ENCODE measurements around the gene RAB40B. TPM values are rescaled to one million over a fixed set of nuclear protein-coding genes. Genes with fewer than 3 reads are reported as not detected.

The RAB40B gene
- total and polyA plus RNA-seq, 2 of the 13 experiments (the other 11 are each of a cell fraction or from before 2014, with no cell fraction given): 6.2 to 6.5 TPM

DNA sequence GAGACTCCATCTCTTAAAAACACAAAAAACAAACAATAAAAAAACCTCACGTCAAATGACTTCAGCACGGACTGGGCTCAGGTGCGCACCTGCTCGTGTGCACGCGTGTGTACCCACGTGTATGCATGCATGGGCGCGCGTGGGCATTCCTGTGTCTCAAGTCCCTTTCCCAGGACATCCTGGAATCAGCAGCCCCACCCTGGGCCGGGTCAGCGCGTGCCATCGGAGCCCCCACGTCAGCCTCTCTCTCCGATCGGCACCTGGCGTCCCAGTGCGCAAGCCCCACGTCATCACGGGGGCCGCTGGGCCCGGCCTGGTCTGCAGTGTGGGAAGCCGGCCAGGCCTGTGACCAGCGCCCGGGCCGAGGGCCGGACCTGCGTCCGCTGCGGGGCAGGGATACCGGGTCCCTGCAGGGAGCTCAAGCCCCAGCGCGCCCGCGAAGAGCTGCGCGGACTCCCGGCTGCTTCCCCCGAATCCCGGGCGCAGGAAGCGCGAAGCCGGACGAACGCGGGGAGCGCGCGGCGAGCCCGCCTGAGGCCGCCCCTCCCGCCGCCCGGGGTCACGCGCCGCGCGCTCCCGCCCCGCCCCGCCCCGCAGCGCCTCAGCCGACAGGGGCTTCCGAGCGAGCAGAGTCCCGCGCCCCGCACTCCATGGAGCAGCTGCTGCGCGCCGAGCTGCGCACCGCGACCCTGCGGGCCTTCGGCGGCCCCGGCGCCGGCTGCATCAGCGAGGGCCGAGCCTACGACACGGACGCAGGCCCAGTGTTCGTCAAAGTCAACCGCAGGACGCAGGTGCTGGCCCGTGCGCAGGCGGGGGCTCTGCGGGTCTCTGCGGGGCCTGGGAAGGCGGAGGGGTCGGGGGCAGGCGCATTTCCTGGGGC is 36.7 kb upstream of the RAB40B start, which contains the start of gene FN3K (continued):
- TF ChIP-seq HOXA7 (CRISPR knock-in tag; IDR thresholded peaks at IDR 0.05) (no peak), SRSF9 (IDR thresholded peaks at IDR 0.05; ENCODE audit: borderline replicate concordance, insufficient read depth, low read depth, low read length, poor library complexity, severe bottlenecking) (no peak), ZNF292 (CRISPR knock-in tag; IDR thresholded peaks at IDR 0.05; ENCODE audit: borderline replicate concordance, low read depth) (no peak), RNF219 (CRISPR knock-in tag; IDR thresholded peaks at IDR 0.05) (no peak), CREB3 (CRISPR knock-in tag; IDR thresholded peaks at IDR 0.05) (peak; percentile 59; the same call in 1 of the 2 replicates), ZNF460 (CRISPR knock-in tag; IDR thresholded peaks at IDR 0.05; ENCODE audit: borderline replicate concordance) (no peak), SMYD3 (CRISPR knock-in tag; IDR thresholded peaks at IDR 0.05) (0 out of 2 replicates have a peak, but pooled peaks have one; percentile 23), SAP130 (CRISPR knock-in tag; IDR thresholded peaks at IDR 0.05; ENCODE audit: low read depth) (peak; percentile 51), CHCHD3 (CRISPR knock-in tag; IDR thresholded peaks at IDR 0.05) (no peak), ZNF12 (CRISPR knock-in tag; IDR thresholded peaks at IDR 0.05) (no peak), AHR (CRISPR knock-in tag; IDR thresholded peaks at IDR 0.05) (0 out of 2 replicates have a peak, but pooled peaks have one; percentile 19), RFX5 (IDR thresholded peaks at IDR 0.05; ENCODE audit: low read depth, low read length) (no peak), ATF1 (CRISPR knock-in tag; IDR thresholded peaks at IDR 0.05) (no peak), FOXC1 (CRISPR knock-in tag; IDR thresholded peaks at IDR 0.05; ENCODE audit: borderline replicate concordance) (no peak; the same call in 1 of the 2 replicates), RCOR2 (CRISPR knock-in tag; IDR thresholded peaks at IDR 0.05) (no peak), MXI1 (IDR thresholded peaks at IDR 0.05; ENCODE audit: borderline replicate concordance, low read depth, low read length) (0 out of 3 replicates have a peak, but pooled peaks have one; percentile 32), ZNF782 (CRISPR knock-in tag; IDR thresholded peaks at IDR 0.05; ENCODE audit: borderline replicate concordance) (0 out of 2 replicates have a peak, but pooled peaks have one; percentile 7), SRF (IDR thresholded peaks at IDR 0.05; ENCODE audit: low read depth, low read length) (no peak), SYNCRIP (IDR thresholded peaks at IDR 0.05; ENCODE audit: insufficient read depth, low read depth, low read length) (no peak), ZNF17 (CRISPR knock-in tag; IDR thresholded peaks at IDR 0.05) (no peak), NR2F6 (IDR thresholded peaks at IDR 0.05) (no peak), NR2F6 (CRISPR knock-in tag; IDR thresholded peaks at IDR 0.05) (no peak), FOXK1 (CRISPR knock-in tag; IDR thresholded peaks at IDR 0.05; ENCODE audit: borderline replicate concordance, low read depth) (no peak), XRCC5 (optimal IDR thresholded peaks at IDR 0.05; ENCODE audit: low read length) (no peak), ZNF546 (CRISPR knock-in tag; conservative IDR thresholded peaks at IDR 0.05) (no peak)
- TF ChIP-seq, protein P1, sequence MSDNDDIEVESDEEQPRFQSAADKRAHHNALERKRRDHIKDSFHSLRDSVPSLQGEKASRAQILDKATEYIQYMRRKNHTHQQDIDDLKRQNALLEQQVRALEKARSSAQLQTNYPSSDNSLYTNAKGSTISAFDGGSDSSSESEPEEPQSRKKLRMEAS (IDR thresholded peaks at IDR 0.05): peak; percentile 11; the same call in 1 of the 2 replicates
- TF ChIP-seq, protein P2, sequence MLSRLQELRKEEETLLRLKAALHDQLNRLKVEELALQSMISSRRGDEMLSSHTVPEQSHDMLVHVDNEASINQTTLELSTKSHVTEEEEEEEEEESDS (CRISPR knock-in tag; IDR thresholded peaks at IDR 0.05; ENCODE audit: borderline replicate concordance): no peak
- TF ChIP-seq, protein P3, sequence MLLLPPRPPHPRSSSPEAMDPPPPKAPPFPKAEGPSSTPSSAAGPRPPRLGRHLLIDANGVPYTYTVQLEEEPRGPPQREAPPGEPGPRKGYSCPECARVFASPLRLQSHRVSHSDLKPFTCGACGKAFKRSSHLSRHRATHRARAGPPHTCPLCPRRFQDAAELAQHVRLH (CRISPR knock-in tag; IDR thresholded peaks at IDR 0.05; ENCODE audit: borderline replicate concordance, low read depth): no peak
